Keratinocyte (primary cell): ENCODE results near the gene GTF2F1. TPM values are rescaled to one million over a fixed set of nuclear protein-coding genes. Genes with fewer than 3 reads are reported as not detected.

Experiments
- DNase-seq: peaks from one replicate; pipeline ENCODE4 v3.0.0-alpha.2; 2011; ENCODE audit warnings: low read depth, missing footprints, low spot score
- FAIRE-seq: peaks from 2 replicates; lab custom pipeline; 2011; peaks lifted over from hg19 to GRCh38; lab: Jason Lieb, UNC
- H2AFZ ChIP-seq: 2 replicates; pipeline ENCODE4 v1.6.0; 2012; ENCODE audit warnings: low read length, control low read depth, inconsistent platforms; ENCODE audit not compliant: control insufficient read depth
- H3K27ac ChIP-seq: 2 replicates; pipeline ENCODE4 v1.5.1; 2011; ENCODE audit warnings: low read length; ENCODE audit not compliant: control insufficient read depth, insufficient read depth
- H3K27me3 ChIP-seq: 3 replicates; pipeline ENCODE4 v1.6.0; 2011; ENCODE audit warnings: low read length; ENCODE audit not compliant: control insufficient read depth, insufficient read depth; ENCODE audit errors: extremely low read depth
- H3K36me3 ChIP-seq, 2 experiments: 2 replicates in 1 of 2; 3 replicates in 1 of 2; pipeline ENCODE4 v1.5.1; 2011; ENCODE audit warnings: low read length in 2 of 2, mild to moderate bottlenecking in 1 of 2; ENCODE audit not compliant: control insufficient read depth in 2 of 2, insufficient read depth in 2 of 2; ENCODE audit errors: extremely low read depth in 1 of 2
- H3K4me1 ChIP-seq: 3 replicates; pipeline ENCODE4 v1.5.1; 2011; ENCODE audit warnings: low read length; ENCODE audit not compliant: control insufficient read depth, insufficient read depth; ENCODE audit errors: extremely low read depth
- H3K4me2 ChIP-seq: 3 replicates; pipeline ENCODE4 v1.6.0; 2011; ENCODE audit warnings: low read depth, low read length; ENCODE audit not compliant: control insufficient read depth, insufficient read depth; ENCODE audit errors: extremely low read depth
- H3K4me3 ChIP-seq, 3 experiments: fragments of 200-600 bp in 1 of 3; sonication (generic) in 1 of 3; 2 replicates in 2 of 3; 3 replicates in 1 of 3; pipeline ENCODE4 v1.5.1; 2011 to 2016; ENCODE audit warnings: low read length in 3 of 3, mild to moderate bottlenecking in 3 of 3, control low read depth in 2 of 3, inconsistent platforms in 1 of 3, low read depth in 1 of 3, mixed read lengths in 1 of 3, mixed run types in 1 of 3, moderate library complexity in 1 of 3; ENCODE audit not compliant: control insufficient read depth in 2 of 3, insufficient read depth in 2 of 3; ENCODE audit errors: extremely low read depth in 1 of 3
- H3K79me2 ChIP-seq: 2 replicates; pipeline ENCODE4 v1.6.0; 2012; ENCODE audit warnings: low read length; ENCODE audit not compliant: control insufficient read depth, insufficient read depth
- H3K9ac ChIP-seq: 3 replicates; pipeline ENCODE4 v1.6.0; 2011; ENCODE audit warnings: low read length; ENCODE audit not compliant: control insufficient read depth, insufficient read depth; ENCODE audit errors: extremely low read depth
- H3K9me1 ChIP-seq: 3 replicates; pipeline ENCODE4 v1.6.0; 2011; ENCODE audit warnings: low read length; ENCODE audit not compliant: control insufficient read depth, insufficient read depth; ENCODE audit errors: extremely low read depth
- H3K9me3 ChIP-seq: 2 replicates; pipeline ENCODE4 v1.5.1; 2012; ENCODE audit warnings: low read depth, low read length; ENCODE audit not compliant: control insufficient read depth
- H4K20me1 ChIP-seq: 3 replicates; pipeline ENCODE4 v1.6.0; 2011; ENCODE audit warnings: low read length; ENCODE audit not compliant: control insufficient read depth, insufficient read depth; ENCODE audit errors: extremely low read depth
- EZH2 ChIP-seq: IDR thresholded peaks from one replicate; pipeline ENCODE4 v1.6.1; 2012; ENCODE audit warnings: inconsistent platforms, mild to moderate bottlenecking, low read length, moderate library complexity
- dilution Hi-C: fragments of 300-500 bp; cut with MboI; formaldehyde crosslinking; loops from one replicate; pipeline ENCODE4 v1.7.0; 2020; ENCODE audit warnings: low sequenced_read_pairs; ENCODE audit not compliant: extremely low pct_ligation_motif_present
- polyA plus RNA-seq, 5 experiments: library from polyadenylated mRNA; depleted of rRNA in 3 of 5; stranded (reverse) in 3 of 5; stranded (forward) in 1 of 5; unstranded in 1 of 5; fragments of >200 nt; gene quantifications; 1 replicate in 1 of 5; 2 replicates in 3 of 5; 3 replicates in 1 of 5; pipeline versions ENCODE4 v1.2.1 to v1.2.3, GENCODE V29; 2011 to 2012; ENCODE audit warnings: missing spikeins in 2 of 5, low read depth in 1 of 5, low replicate concordance in 1 of 5
- TF ChIP-seq, protein P1 (sequence below), 3 experiments: IDR thresholded peaks in 1 of 3; conservative IDR thresholded peaks in 1 of 3; optimal IDR thresholded peaks in 1 of 3; 2 replicates in 2 of 3; 3 replicates in 1 of 3; pipeline versions ENCODE3 to v1.5.1; 2011; ENCODE audit warnings: low read length in 3 of 3, mild to moderate bottlenecking in 3 of 3, moderate library complexity in 2 of 3, control low read depth in 1 of 3, inconsistent platforms in 1 of 3; ENCODE audit not compliant: insufficient read depth in 2 of 3; ENCODE audit errors: extremely low read depth in 1 of 3

GTF2F1 gene
- polyA plus RNA-seq, 1 donor (not counting 4 experiments of a cell fraction or from before 2014, with no cell fraction given) = 37.3 TPM

DNA sequence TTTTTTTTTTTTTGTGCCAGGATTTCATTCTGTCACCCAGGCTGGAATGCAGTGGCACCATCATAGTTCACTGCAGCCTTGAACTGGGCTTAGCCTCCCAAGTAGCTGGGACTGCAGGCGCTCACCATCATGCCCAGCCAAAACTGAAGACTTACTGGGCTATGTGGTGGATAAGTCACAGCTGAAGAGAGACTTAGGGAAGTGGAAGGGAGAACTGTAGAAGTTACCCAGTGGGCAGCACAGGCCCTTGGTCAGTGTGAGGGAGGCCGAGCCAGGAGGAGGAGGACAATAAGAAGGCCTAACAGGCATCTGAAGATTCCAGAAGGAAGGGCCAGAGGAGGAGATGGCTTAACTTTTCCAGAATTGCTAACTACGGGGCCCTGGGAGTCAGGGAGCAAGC is 13.2 kb downstream of the GTF2F1 start:
- TF ChIP-seq, protein P1, sequence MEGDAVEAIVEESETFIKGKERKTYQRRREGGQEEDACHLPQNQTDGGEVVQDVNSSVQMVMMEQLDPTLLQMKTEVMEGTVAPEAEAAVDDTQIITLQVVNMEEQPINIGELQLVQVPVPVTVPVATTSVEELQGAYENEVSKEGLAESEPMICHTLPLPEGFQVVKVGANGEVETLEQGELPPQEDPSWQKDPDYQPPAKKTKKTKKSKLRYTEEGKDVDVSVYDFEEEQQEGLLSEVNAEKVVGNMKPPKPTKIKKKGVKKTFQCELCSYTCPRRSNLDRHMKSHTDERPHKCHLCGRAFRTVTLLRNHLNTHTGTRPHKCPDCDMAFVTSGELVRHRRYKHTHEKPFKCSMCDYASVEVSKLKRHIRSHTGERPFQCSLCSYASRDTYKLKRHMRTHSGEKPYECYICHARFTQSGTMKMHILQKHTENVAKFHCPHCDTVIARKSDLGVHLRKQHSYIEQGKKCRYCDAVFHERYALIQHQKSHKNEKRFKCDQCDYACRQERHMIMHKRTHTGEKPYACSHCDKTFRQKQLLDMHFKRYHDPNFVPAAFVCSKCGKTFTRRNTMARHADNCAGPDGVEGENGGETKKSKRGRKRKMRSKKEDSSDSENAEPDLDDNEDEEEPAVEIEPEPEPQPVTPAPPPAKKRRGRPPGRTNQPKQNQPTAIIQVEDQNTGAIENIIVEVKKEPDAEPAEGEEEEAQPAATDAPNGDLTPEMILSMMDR (optimal IDR thresholded peaks at IDR 0.05 in 1 of 3, IDR thresholded peaks at IDR 0.05 in 1 of 3, conservative IDR thresholded peaks at IDR 0.05 in 1 of 3; ENCODE audit: extremely low read depth in 1 of 3, insufficient read depth in 2 of 3, low read length in 3 of 3) = no peak
- no peak for TF ChIP-seq EZH2
- dilution Hi-C loops = no loop called here
- H3K79me2 ChIP-seq = no peaks in the 10 kb centered on the region
- H2AFZ ChIP-seq = no peak overlapping the region
- H4K20me1 ChIP-seq = no peaks in the 10 kb centered on the region
- FAIRE-seq (no peak), DNase-seq (no peak)
- H3K9ac ChIP-seq = no peak overlapping the region
- no peak overlapping the region for H3K27ac ChIP-seq
- no peaks in the 10 kb centered on the region for H3K4me1 ChIP-seq
- no peak overlapping the region for H3K4me3 ChIP-seq
- no peaks in the 10 kb centered on the region for H3K9me1 ChIP-seq
- peaks cover 25 to 33% of the 10 kb centered on the region in 2 experiments for H3K36me3 ChIP-seq
- no peak overlapping the region for H3K4me2 ChIP-seq
- no peaks in the 10 kb centered on the region for H3K27me3 ChIP-seq
- no peaks in the 10 kb centered on the region for H3K9me3 ChIP-seq

DNA sequence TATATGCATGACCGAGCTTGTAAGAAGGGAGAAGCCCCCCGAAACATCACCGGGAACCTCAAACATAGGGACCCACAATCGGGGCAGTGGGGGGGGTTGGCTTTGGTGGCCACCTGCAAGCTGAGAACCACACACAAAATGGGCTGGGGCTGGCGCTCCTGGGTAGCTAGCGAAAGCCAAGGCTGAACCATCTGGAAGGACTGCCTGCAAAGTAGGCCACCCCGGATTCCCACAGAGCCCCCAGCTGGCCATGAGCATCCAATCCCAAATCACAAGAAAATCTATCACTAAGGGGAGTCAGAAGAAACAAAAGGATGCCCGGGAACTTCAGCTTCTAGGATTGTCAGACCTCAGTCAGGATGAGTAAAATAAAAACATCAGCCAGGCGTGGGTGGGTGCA is 14.5 kb downstream of the GTF2F1 start:
- Histone ChIP-seq H3K36me3 (peaks cover 24 to 29% of the 10 kb centered on the region in 2 experiments), H3K4me1 (peaks cover 6% of the 10 kb centered on the region), H3K27me3 (no peaks in the 10 kb centered on the region), H3K4me2 (no peak overlapping the region), H3K4me3 (no peak overlapping the region), H2AFZ (no peak overlapping the region), H3K79me2 (no peaks in the 10 kb centered on the region), H3K9ac (no peak overlapping the region), H3K9me1 (no peaks in the 10 kb centered on the region), H4K20me1 (no peaks in the 10 kb centered on the region), H3K9me3 (no peaks in the 10 kb centered on the region), H3K27ac (no peak overlapping the region)
- DNase-seq (no peak), FAIRE-seq (no peak)
- dilution Hi-C loops = no loop called here
- no peak for TF ChIP-seq EZH2
- TF ChIP-seq, protein P1 (optimal IDR thresholded peaks at IDR 0.05 in 1 of 3, IDR thresholded peaks at IDR 0.05 in 1 of 3, conservative IDR thresholded peaks at IDR 0.05 in 1 of 3; ENCODE audit: extremely low read depth in 1 of 3, insufficient read depth in 2 of 3, low read length in 3 of 3) = no peak
